Activated CD4-positive, alpha-beta memory T cell treated with anti-CD3 and anti-CD28 coated beads for 36 hours (primary cell): ENCODE results near the gene UTY. TPM values are rescaled to one million over a fixed set of nuclear protein-coding genes. Genes with fewer than 3 reads are reported as not detected.

ENCODE experiments used
- CTCF ChIA-PET: fragments of 350-600 bp; sonication (Branson Sonifier 250); formaldehyde crosslinking; loops from one replicate; lab custom pipeline; 2021; ENCODE audit warnings: antibody characterized with exemption, inconsistent platforms; lab: Charles Lee
- POLR2A ChIA-PET: fragments of 350-600 bp; sonication (Branson Sonifier 250); formaldehyde crosslinking; loops from one replicate; lab custom pipeline; 2021; ENCODE audit warnings: antibody characterized with exemption; lab: Charles Lee
- DNase-seq: peaks from one replicate; pipeline ENCODE4 v3.0.0-alpha.2; 2020
- H3K27ac Mint-ChIP-seq: one replicate; pipeline ENCODE4 v1.8.0; 2021; ENCODE audit warnings: mixed read lengths
- H3K27me3 Mint-ChIP-seq: one replicate; pipeline ENCODE4 v1.8.0; 2021; ENCODE audit warnings: mixed read lengths
- H3K36me3 Mint-ChIP-seq: one replicate; pipeline ENCODE4 v1.8.0; 2021; ENCODE audit warnings: mixed read lengths
- H3K4me1 Mint-ChIP-seq: one replicate; pipeline ENCODE4 v1.8.0; 2021; ENCODE audit warnings: low read depth, mixed read lengths
- H3K4me3 Mint-ChIP-seq: one replicate; pipeline ENCODE4 v1.8.0; 2021; ENCODE audit warnings: mild to moderate bottlenecking, mixed read lengths
- H3K9me3 Mint-ChIP-seq: one replicate; pipeline ENCODE4 v1.8.0; 2021; ENCODE audit warnings: mixed read lengths
- intact Hi-C: fragments of 100-400 bp; cut with micrococcal nuclease; formaldehyde crosslinking; loops from one replicate; pipeline ENCODE4 v1.15.1; 2023
- total RNA-seq, 2 experiments: library from RNA; stranded (reverse); gene quantifications; one replicate each; pipeline ENCODE4 v1.2.3, GENCODE V29; 2021

The UTY gene
- total RNA-seq, 2 experiments from 2014 or later, result 16.0 to 18.3 TPM

DNA sequence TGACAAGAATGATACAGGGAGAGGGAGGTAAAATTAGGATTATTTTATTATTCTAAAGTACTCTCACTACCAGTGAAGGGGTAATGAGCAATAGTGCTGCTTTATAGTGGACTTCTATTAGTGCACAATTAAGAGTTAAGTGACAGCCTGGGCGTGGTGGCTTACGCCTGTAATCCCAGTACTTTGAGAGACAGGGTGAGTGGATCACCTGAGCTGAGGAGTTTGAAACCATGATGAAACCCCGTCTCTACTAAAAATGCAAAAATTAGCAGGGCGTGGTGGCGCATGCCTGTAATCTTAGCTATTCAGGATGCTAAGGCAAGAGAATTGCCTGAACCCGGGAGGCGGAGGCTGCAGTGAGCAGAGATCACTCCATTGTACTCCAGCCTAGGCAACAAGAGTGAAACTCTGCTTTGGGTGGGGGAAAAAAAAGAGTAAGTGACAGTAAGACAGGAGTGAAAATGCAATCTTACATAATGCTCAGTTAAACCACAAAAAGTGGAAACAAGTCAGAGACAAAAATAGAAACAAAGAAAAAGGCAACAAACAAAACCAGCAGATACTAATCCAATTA, 98.6 kb downstream of the UTY start:
- peak; percentile 15 for DNase-seq
- ChIA-PET CTCF (no interaction called here), POLR2A (no interaction called here)
- peaks cover 34% of the 10 kb centered on the region for H3K4me1 Mint-ChIP-seq
- no peaks in the 10 kb centered on the region for H3K9me3 Mint-ChIP-seq
- intact Hi-C loops, result no loop called here
- H3K36me3 Mint-ChIP-seq, result peaks cover 17% of the 10 kb centered on the region
- no peaks in the 10 kb centered on the region for H3K27me3 Mint-ChIP-seq
- H3K4me3 Mint-ChIP-seq, result no peak overlapping the region
- H3K27ac Mint-ChIP-seq, result peak overlapping the region; percentile 25

DNA sequence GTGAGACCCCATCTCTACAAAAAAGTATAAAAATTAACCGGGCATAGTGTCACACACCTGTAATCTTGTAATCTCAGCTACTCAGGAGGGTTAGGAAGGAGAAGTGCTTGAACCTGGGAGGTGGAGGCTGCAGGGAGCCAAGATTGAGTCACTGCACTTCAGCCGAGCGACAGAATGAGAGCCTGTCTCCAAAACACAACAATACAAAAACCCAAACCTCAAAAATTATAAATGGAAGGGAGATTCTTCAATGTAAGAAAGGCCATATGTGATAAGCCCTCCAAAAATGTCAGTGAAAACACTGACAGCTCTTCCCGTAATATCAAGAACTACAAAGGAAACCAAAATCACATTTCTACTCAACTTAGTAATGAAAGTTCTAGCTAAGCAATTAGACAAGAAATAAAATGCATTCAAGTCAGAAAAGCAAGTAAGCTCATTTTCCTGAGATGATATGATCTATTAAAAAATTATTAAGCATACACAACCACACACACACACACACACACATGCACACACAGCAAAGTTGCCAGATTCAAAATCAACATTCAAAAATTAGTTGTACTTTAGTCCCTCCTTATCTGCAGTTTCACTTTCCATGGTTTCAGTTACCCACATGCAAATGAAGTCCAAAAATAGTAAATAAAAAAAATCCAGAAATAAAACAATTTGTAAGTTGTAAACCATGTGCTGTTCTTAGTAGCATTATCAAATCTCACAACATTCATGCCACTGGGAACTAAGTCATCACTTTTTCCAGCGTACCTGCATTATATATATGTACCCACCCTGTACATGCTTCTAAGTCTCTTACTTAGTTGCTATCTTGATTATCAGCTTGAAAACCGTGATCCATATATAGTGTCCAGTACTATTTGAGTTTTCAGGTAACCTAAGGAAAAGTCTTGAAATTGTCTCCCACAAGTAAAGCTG, 108.7 kb downstream of the UTY start:
- H3K4me3 Mint-ChIP-seq, result peak overlapping the region; percentile 23

DNA sequence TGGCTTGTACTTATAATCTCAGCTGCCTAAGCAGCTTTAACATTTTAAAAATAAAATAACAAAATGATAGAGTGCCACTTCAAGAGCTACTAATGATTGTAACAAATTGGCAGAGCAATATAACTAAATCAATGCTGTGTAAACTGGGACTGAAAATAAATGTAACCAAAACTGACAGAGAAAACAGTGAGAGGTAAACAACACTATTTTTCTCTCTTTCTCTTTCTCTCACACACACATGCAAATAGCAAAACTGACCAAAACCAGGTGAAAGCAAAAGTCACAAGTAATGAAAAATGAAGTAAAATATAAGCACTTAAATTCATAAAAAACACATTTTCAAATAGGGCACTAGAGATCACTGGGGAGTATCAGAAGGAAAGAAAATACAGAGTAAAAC, 109.6 kb downstream of the UTY start:
- Mint-ChIP-seq H3K9me3 (no peaks in the 10 kb centered on the region), H3K36me3 (no peaks in the 10 kb centered on the region), H3K4me3 (no peak overlapping the region), H3K4me1 (peaks cover 26% of the 10 kb centered on the region), H3K27ac (peak overlapping the region; percentile 67), H3K27me3 (no peaks in the 10 kb centered on the region)
- POLR2A ChIA-PET, result interaction anchor here (0.9 to 1.4 kb wide), 2 partner anchors 9 to 109 kb away, joined by 3 to 4 read pairs; partner anchors contain the start of gene UTY
- intact Hi-C loops, result loop anchor here (2.0 to 10.0 kb wide), 3 partner anchors 25 to 335 kb away; partner anchors contain the start of gene TMSB4Y
- CTCF ChIA-PET, result interaction anchor here (2.0 kb wide), 1 partner anchor 27 kb away, joined by 9 read pairs; no protein-coding TSS in a partner anchor
- DNase-seq, result no peak

More for the DNA sequence above, 108.7 kb downstream of the UTY start:
- peak; percentile 51 for DNase-seq
- peak overlapping the region; percentile 67 for H3K27ac Mint-ChIP-seq
- POLR2A ChIA-PET, result interaction anchor here (0.9 to 1.4 kb wide), 2 partner anchors 8 to 108 kb away, joined by 3 to 4 read pairs; partner anchors contain the start of gene UTY
- H3K4me1 Mint-ChIP-seq, result peaks cover 29% of the 10 kb centered on the region
- H3K9me3 Mint-ChIP-seq, result no peaks in the 10 kb centered on the region
- intact Hi-C loops, result loop anchor here (2.0 to 10.0 kb wide), 3 partner anchors 26 to 334 kb away; partner anchors contain the start of gene TMSB4Y
- H3K36me3 Mint-ChIP-seq, result no peaks in the 10 kb centered on the region
- H3K27me3 Mint-ChIP-seq, result no peaks in the 10 kb centered on the region
- CTCF ChIA-PET, result interaction anchor here (0.7 to 2.0 kb wide), 3 partner anchors 8 to 28 kb away, joined by 3 to 9 read pairs (median 3); no protein-coding TSS in a partner anchor

DNA sequence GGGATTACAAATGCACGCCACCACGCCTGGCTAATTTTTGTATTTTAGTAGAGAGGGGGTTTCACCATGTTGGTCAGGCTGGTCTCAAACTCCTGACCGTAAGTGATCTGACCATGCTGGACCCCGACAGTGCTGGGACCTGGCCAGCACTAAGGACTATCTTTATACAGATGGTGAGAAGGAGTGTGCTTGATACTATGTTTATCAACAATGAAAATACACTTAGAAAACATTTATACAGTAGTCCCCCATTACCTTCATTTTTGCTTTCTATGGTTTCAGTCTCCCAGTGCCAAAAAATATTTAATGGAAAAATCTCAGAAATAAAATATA, 111.4 kb downstream of the UTY start:
- Mint-ChIP-seq H3K27ac (no peak overlapping the region), H3K9me3 (no peaks in the 10 kb centered on the region), H3K36me3 (no peaks in the 10 kb centered on the region), H3K27me3 (no peaks in the 10 kb centered on the region), H3K4me1 (peaks cover 29% of the 10 kb centered on the region), H3K4me3 (no peak overlapping the region)
- CTCF ChIA-PET, result interaction anchor here (1.3 kb wide), 1 partner anchor 25 kb away, joined by 4 read pairs; no protein-coding TSS in a partner anchor
- POLR2A ChIA-PET, result no interaction called here
- no peak for DNase-seq
- intact Hi-C loops, result no loop called here

DNA sequence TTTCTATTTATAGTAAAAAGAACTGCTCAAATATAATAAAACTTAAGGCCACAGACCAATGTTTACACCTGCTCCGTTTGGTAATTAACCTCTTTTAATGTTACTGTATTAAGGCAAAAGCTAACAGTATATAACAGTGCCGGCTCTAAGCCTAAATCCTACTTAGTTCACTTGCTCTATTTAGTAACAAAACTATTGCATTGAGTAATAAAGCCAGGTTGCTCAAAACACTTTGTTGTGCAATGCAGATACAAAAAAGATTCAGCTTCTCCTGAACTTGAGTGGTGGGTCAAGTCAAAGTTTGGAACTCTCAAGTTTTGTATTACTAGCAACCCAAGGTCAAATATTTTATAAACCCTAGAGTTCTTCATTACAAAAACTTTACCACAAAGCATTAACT, 116.2 kb downstream of the UTY start:
- intact Hi-C loops, result no loop called here
- DNase-seq, result no peak
- ChIA-PET CTCF (interaction anchor here (1.5 kb wide), 1 partner anchor 20 kb away, joined by 3 read pairs; no protein-coding TSS in a partner anchor), POLR2A (no interaction called here)
- Mint-ChIP-seq H3K27ac (no peak overlapping the region), H3K27me3 (no peaks in the 10 kb centered on the region), H3K36me3 (no peaks in the 10 kb centered on the region), H3K4me1 (peaks cover 21% of the 10 kb centered on the region), H3K9me3 (no peaks in the 10 kb centered on the region), H3K4me3 (no peak overlapping the region)

DNA sequence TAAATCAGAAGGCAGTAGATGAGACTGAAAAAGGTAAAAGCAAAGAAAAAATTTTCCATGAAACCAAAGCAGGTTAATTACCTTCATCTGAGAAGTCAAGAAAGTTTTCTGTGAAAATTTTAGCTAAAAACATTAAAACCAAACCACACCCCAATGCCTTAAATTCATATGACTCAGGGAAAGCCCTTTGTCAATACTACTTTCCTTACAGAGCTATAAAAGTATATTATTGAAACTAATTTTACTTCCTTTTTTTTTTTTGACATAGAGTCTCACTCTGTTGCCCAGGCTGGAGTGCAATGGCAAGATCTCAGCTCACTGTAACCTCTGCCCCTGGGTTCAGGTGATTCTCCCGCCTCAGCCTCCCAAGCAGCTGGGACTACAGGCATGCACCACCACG, 117.2 kb downstream of the UTY start:
- ChIA-PET POLR2A (interaction anchor here (0.6 kb wide), 1 partner anchor 48 kb away, joined by 3 read pairs; no protein-coding TSS in a partner anchor), CTCF (interaction anchor here (0.7 to 1.0 kb wide), 2 partner anchors 8 to 1005 kb away, joined by 3 to 5 read pairs; no protein-coding TSS in a partner anchor)
- intact Hi-C loops, result no loop called here
- H3K4me3 Mint-ChIP-seq, result no peak overlapping the region
- H3K27ac Mint-ChIP-seq, result no peak overlapping the region
- H3K4me1 Mint-ChIP-seq, result peaks cover 21% of the 10 kb centered on the region
- H3K9me3 Mint-ChIP-seq, result no peaks in the 10 kb centered on the region
- H3K36me3 Mint-ChIP-seq, result peaks cover 3% of the 10 kb centered on the region
- H3K27me3 Mint-ChIP-seq, result no peaks in the 10 kb centered on the region
- DNase-seq, result no peak

DNA sequence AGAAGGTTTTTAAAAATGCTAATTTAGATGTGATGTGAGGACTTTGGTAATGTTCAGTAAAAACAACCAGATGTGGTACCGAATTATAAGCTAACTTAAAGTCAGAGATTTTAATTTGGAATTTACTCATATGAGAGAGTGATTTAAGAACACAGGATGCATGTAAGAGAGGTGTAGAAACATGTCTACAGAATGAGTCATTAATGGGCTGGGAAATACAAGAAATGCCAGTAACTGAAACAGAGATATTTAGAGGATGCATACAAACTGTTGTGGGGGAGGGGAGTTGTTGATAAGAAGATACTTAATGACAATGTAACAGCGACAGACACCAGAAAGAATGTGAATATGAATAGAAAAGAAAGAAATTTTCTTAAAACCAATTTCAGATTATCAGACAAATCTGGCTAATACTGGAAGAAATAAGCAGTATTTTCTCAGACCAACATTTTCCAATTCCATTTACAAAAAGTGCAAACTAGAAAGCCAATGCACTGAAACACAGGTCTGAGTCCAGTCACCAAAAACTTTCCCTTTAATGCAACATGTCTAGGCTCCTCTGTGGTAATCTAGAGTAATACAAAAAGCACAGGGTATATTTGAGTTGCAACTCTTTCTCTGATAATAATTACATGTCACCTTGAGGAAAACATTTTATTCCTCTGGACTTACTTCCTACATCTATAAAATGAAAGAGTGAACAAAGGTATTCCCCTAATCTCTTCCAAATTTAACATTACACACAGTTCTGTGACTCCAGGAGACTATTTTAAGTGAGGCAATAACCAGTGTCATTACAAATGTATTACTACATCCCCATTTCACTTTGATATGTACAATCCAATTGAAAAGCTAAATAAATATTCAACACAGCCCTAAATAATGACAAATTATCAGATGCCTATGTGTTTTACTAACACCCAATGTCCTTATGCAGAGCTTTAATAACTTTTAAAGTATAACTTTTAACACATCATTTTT, 117.9 kb downstream of the UTY start:
- CTCF ChIA-PET, result interaction anchor here (1.0 kb wide), 1 partner anchor 9 kb away, joined by 3 read pairs; no protein-coding TSS in a partner anchor
- Mint-ChIP-seq H3K4me3 (no peak overlapping the region), H3K4me1 (peaks cover 21% of the 10 kb centered on the region), H3K9me3 (no peaks in the 10 kb centered on the region), H3K27me3 (no peaks in the 10 kb centered on the region), H3K27ac (peak overlapping the region; percentile 42), H3K36me3 (peaks cover 5% of the 10 kb centered on the region)
- DNase-seq, result no peak
- intact Hi-C loops, result no loop called here
- POLR2A ChIA-PET, result interaction anchor here (0.6 to 1.1 kb wide), 2 partner anchors 17 to 49 kb away, joined by 3 read pairs; no protein-coding TSS in a partner anchor

DNA sequence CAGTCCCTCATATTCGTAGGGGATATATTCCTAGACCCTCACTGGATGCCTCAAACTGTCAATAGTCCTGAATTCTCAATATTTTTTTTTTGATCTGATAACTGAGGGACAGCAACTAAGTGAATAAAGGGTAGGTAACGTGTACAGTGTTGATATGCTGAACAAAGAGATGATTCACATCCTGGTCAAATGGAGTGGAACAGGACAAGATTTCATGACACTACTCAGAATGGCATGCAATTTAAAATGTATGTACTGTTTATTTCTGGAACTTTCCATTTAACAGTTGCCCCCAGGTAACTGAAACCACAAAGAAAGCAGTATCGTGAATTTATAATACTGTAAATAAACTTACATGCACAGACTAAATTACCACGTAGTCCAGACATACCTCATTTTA, 128.4 kb downstream of the UTY start:
- no peak for DNase-seq
- Mint-ChIP-seq H3K4me1 (peaks cover 24% of the 10 kb centered on the region), H3K4me3 (no peak overlapping the region), H3K27ac (no peak overlapping the region), H3K9me3 (no peaks in the 10 kb centered on the region), H3K36me3 (peaks cover 15% of the 10 kb centered on the region), H3K27me3 (no peaks in the 10 kb centered on the region)
- ChIA-PET CTCF (no interaction called here), POLR2A (no interaction called here)
- intact Hi-C loops, result no loop called here

DNA sequence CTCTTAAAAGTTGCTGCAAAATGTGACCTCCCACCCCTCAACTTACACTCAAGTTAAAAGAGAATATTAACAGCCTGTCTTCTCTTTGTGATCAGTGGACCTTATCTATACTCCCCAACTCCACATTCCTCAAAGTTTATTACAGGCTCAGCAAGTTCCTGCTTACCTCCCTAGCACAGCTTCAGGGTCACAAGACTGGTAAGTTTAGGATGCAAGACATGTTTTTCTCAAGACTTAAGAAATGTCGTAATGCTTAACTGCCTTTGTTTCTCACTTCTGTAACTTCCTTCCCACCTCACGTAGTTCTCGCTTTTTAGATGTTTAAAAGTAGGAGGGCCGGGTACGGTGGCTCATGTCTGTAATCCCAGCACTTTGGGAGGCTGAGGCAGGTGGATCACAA, 132.7 kb downstream of the UTY start:
- no peaks in the 10 kb centered on the region for H3K9me3 Mint-ChIP-seq
- ChIA-PET CTCF (no interaction called here), POLR2A (no interaction called here)
- intact Hi-C loops, result loop anchor here (10.0 kb wide), 2 partner anchors 202 to 252 kb away; no protein-coding TSS in a partner anchor
- DNase-seq, result no peak
- no peak overlapping the region for H3K27ac Mint-ChIP-seq
- no peaks in the 10 kb centered on the region for H3K27me3 Mint-ChIP-seq
- H3K4me3 Mint-ChIP-seq, result no peak overlapping the region
- H3K4me1 Mint-ChIP-seq, result peaks cover 46% of the 10 kb centered on the region
- peaks cover 12% of the 10 kb centered on the region for H3K36me3 Mint-ChIP-seq

DNA sequence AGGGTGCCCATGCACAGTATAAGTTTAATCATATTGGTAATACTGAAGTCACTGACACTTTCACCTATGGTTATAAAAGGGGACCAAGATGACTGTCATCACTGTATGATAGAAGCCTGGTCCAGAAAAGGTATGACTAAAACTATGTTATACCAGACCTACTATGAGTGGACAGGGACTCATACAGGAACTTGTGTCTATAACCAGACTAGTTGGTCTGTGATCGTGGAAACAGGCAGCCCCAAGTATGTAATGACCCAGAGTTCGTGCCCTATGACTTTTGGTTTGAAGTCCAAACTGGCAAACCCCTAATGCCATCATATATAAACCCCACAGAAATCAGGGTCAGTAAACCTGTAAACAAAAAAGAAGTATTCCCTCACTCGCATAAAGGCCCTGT, 134.3 kb downstream of the UTY start:
- POLR2A ChIA-PET, result interaction anchor here (1.0 kb wide), 1 partner anchor 16 kb away, joined by 3 read pairs; no protein-coding TSS in a partner anchor
- H3K4me3 Mint-ChIP-seq, result no peak overlapping the region
- intact Hi-C loops, result loop anchor here (2.0 to 10.0 kb wide), 3 partner anchors 25 to 251 kb away; no protein-coding TSS in a partner anchor
- peak overlapping the region; percentile 33 for H3K27ac Mint-ChIP-seq
- CTCF ChIA-PET, result no interaction called here
- DNase-seq, result peak; percentile 34
- H3K27me3 Mint-ChIP-seq, result no peaks in the 10 kb centered on the region
- no peaks in the 10 kb centered on the region for H3K9me3 Mint-ChIP-seq
- peaks cover 12% of the 10 kb centered on the region for H3K36me3 Mint-ChIP-seq
- H3K4me1 Mint-ChIP-seq, result peaks cover 43% of the 10 kb centered on the region
